ENCODE results near the gene SLC12A7.

Gene SLC12A7

GRCh38 chr5:1124205-1125029 lies 12.6 kb upstream of the SLC12A7 start:
- DNase-seq, result no peak

GRCh38 chr5:1123418-1124147 lies 11.7 kb upstream of the SLC12A7 start:
- DNase-seq, result no peak

GRCh38 chr5:1122511-1123294 lies 10.8 kb upstream of the SLC12A7 start:
- DNase-seq, result no peak

- no peak for DNase-seq
These were observed 10.0 kb upstream of the SLC12A7 start for GRCh38 chr5:1121891-1122290.

GRCh38 chr5:1121044-1121443 lies 9.2 kb upstream of the SLC12A7 start:
- DNase-seq, result no peak

GRCh38 chr5:1120236-1120999 lies 8.6 kb upstream of the SLC12A7 start:
- DNase-seq, result no peak

GRCh38 chr5:1119312-1119831 lies 7.5 kb upstream of the SLC12A7 start:
- DNase-seq, result no peak

- peak; percentile 42 for DNase-seq
These were observed 6.9 kb upstream of the SLC12A7 start for GRCh38 chr5:1118738-1119137.

GRCh38 chr5:1118231-1118698 lies 6.4 kb upstream of the SLC12A7 start:
- DNase-seq, result no peak

GRCh38 chr5:1116977-1117376 lies 5.1 kb upstream of the SLC12A7 start:
- no peak for DNase-seq

GRCh38 chr5:1116109-1116740 lies 4.4 kb upstream of the SLC12A7 start:
- no peak for DNase-seq

GRCh38 chr5:1115123-1115815 lies 3.4 kb upstream of the SLC12A7 start:
- no peak for DNase-seq

- DNase-seq, result no peak
These were observed 2.1 kb upstream of the SLC12A7 start for GRCh38 chr5:1113805-1114586.

- DNase-seq, result no peak
These were observed 1.4 kb upstream of the SLC12A7 start for GRCh38 chr5:1113332-1113690.

GRCh38 chr5:1112596-1113331 lies 901 bp upstream of the SLC12A7 start:
- no peak for DNase-seq

GRCh38 chr5:1111241-1111726 lies 579 bp downstream of the SLC12A7 start:
- no peak for DNase-seq

- no peak for DNase-seq
These were observed 1.3 kb downstream of the SLC12A7 start for GRCh38 chr5:1110307-1111240.

Data from NCI-H526 treated with DMSO at 0.1 percent for 48 hours (cell line).